LNCAP (cell line): ENCODE data around the gene STAG1.

Experiments
- CTCF ChIP-seq: fragments of 450-650 bp; IDR thresholded peaks from 2 replicates; pipeline ENCODE4 v1.5.1; 2017; ENCODE audit warnings: mild to moderate bottlenecking

Gene STAG1

GRCh38 chr3:136576279-136577009 lies 175.7 kb downstream of the STAG1 start:
- TF ChIP-seq CTCF: no peak

- TF ChIP-seq CTCF: no peak
These were observed 184.5 kb downstream of the STAG1 start for GRCh38 chr3:136567599-136568188.

- no peak for TF ChIP-seq CTCF
These were observed 190.2 kb downstream of the STAG1 start for GRCh38 chr3:136562026-136562425.

GRCh38 chr3:136559896-136560295 lies 192.3 kb downstream of the STAG1 start:
- TF ChIP-seq CTCF: no peak

- no peak for TF ChIP-seq CTCF
These were observed 204.9 kb downstream of the STAG1 start for GRCh38 chr3:136547293-136547692.

GRCh38 chr3:136546720-136547119 lies 205.5 kb downstream of the STAG1 start:
- peak; percentile 25; the same call in 1 of the 2 replicates for TF ChIP-seq CTCF

- TF ChIP-seq CTCF: peak; percentile 56; the same call in 1 of the 2 replicates
These were observed 206.4 kb downstream of the STAG1 start for GRCh38 chr3:136545664-136546268.
